Spleen (tissue), 11 donors: Measurements from ENCODE around the gene SMU1. TPM values are rescaled to one million over a fixed set of nuclear protein-coding genes. Genes with fewer than 3 reads are reported as not detected.
A peak's percentile ranks its signal among the peaks of the same experiment; 100 is the strongest.

Experiments
- DNase-seq: peaks from one replicate; pipeline ENCODE4 v3.0.0-alpha.2; 2020
- H3K27ac ChIP-seq, 8 donors: fragments of 200-600 bp; sonication (generic) in 7 of 8; 1 replicate in 4 of 8; 2 replicates in 4 of 8; pipeline versions ENCODE4 v1.5.0 to v1.8.0; 2016 to 2021; ENCODE audit warnings: inconsistent platforms in 4 of 8, mild to moderate bottlenecking in 4 of 8, moderate library complexity in 1 of 8
- H3K27me3 ChIP-seq, 7 donors: fragments of 200-600 bp; sonication (generic) in 6 of 7; replicated peaks in 1 of 7; 1 replicate in 4 of 7; 2 replicates in 3 of 7; pipeline versions ENCODE4 v1.5.0 to v1.8.0; 2016 to 2021; ENCODE audit warnings: inconsistent platforms in 3 of 7, mild to moderate bottlenecking in 1 of 7
- H3K36me3 ChIP-seq, 6 donors: fragments of 200-600 bp; sonication (generic) in 5 of 6; 1 replicate in 4 of 6; 2 replicates in 2 of 6; pipeline versions ENCODE4 v1.5.0 to v1.8.0; 2016 to 2021; ENCODE audit warnings: inconsistent platforms in 2 of 6
- H3K4me1 ChIP-seq, 6 donors: fragments of 200-600 bp; sonication (generic) in 5 of 6; 1 replicate in 3 of 6; 2 replicates in 3 of 6; pipeline versions ENCODE4 v1.5.0 to v1.8.0; 2016 to 2021; ENCODE audit warnings: inconsistent platforms in 3 of 6
- H3K4me3 ChIP-seq, 8 donors: fragments of 200-600 bp; sonication (generic) in 7 of 8; 1 replicate in 4 of 8; 2 replicates in 4 of 8; pipeline versions ENCODE4 v1.5.0 to v1.8.0; 2016 to 2021; ENCODE audit warnings: inconsistent platforms in 4 of 8, mild to moderate bottlenecking in 4 of 8, moderate library complexity in 2 of 8
- H3K9me3 ChIP-seq, 8 donors: fragments of 200-600 bp; sonication (generic) in 7 of 8; 1 replicate in 4 of 8; 2 replicates in 4 of 8; pipeline versions ENCODE4 v1.5.0 to v1.8.0; 2016 to 2021; ENCODE audit warnings: inconsistent platforms in 4 of 8
- POLR2A ChIP-seq, 3 donors: fragments of 450-650 bp; IDR thresholded peaks; one replicate each; pipeline ENCODE4 v1.5.1; 2017; ENCODE audit warnings: antibody characterized with exemption in 3 of 3, mild to moderate bottlenecking in 1 of 3
- POLR2AphosphoS5 ChIP-seq, 3 donors: sonication (generic); formaldehyde crosslinking; IDR thresholded peaks; one replicate each; pipeline ENCODE4 v1.5.1; 2017; ENCODE audit warnings: antibody characterized with exemption in 3 of 3
- WGBS, 5 donors: extraction: QIAGEN DNeasy Blood & Tissue Kit in 3 of 5; methylation state at CpG; one replicate each; pipeline versions ENCODE4 v1.1.5 to v1.1.7; 2013 to 2018; 5-methylcytosine and 5-hydroxymethylcytosine counted together
- intact Hi-C: fragments of 100-400 bp; cut with DNase I; formaldehyde crosslinking; loops from one replicate; pipeline ENCODE4 v1.15.0; 2023; ENCODE audit warnings: low total_unique reads
- polyA plus RNA-seq, 3 donors: library from polyadenylated mRNA; stranded (reverse); fragments of 200-250 nt; gene quantifications; one replicate each; pipeline ENCODE4 v1.2.1, GENCODE V29; 2013
- total RNA-seq, 7 donors: library from RNA; depleted of rRNA in 3 of 7; stranded (reverse); fragments of >200 nt in 3 of 7; fragmentation: NEBNext Ultra II Directional in 4 of 7; extraction: Animal tissue kit (Norgen Biotek cat#: 25700) in 4 of 7; gene quantifications; one replicate each; pipeline versions ENCODE4 v1.1.0 to v1.2.1, GENCODE V29; 2016 to 2021
- TF ChIP-seq, protein P1 (sequence below), 11 experiments: fragments of 200-600 bp in 7 of 11; fragments of 450-650 bp in 4 of 11; sonication (generic) in 4 of 11; IDR thresholded peaks in 8 of 11; conservative IDR thresholded peaks in 3 of 11; 1 replicate in 7 of 11; 2 replicates in 4 of 11; pipeline versions ENCODE4 v1.4.0 to v1.8.0; 2016 to 2021; ENCODE audit warnings: antibody characterized with exemption in 11 of 11, inconsistent platforms in 4 of 11, mild to moderate bottlenecking in 1 of 11
- donor health status: healthy with polysubstance abuse.
- donor health status: DM: no; HTN: no; CAD: no; lungs with moderate emphysema.
- donor health status: DM: no; HTN: no; CAD: no.
- donor health status: Bipolar disorder and iron deficiency.
- donor health status: healthy.
- donor health status: DM: no; HTN: no; CAD: no.
- donor health status: DM: yes; HTN: yes; CAD: no.

Gene SMU1
- total and polyA plus RNA-seq, 10 donors = 7.2 to 23.3 (median 18.8) TPM

DNA sequence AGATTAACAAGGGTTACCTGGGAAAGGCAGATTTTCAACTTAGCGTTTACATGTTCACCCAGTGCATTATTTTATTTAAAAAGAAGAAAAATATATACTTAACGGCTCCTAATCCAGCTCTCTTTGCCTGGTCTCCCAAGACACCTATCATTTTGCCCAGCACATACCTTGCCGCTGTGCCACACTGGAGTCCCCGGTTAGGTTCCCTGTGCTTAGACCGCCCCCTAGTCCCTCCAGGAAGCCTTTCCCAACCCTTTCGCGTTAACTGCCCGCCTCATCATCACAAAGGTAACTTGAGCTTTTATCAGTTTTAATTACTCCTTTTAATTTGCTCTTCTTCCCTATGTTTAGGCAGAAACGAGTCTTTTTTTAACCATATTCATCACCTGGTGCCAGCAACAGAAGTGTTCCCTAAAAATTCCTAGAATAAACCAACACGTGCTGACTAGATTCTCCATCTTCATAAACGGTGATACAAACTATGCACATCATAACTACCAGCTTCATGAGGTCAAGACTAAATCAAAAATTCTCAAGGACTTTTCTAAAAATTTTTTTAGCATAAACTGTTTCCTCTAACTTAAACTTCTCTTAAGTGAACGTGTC lies 31.7 kb downstream of the SMU1 start:
- peak overlapping the region; percentile 44 to 78 (median 54) for H3K4me3 ChIP-seq
- peaks cover 0 to 63% (median 41%) of the 10 kb centered on the region in 6 donors for H3K36me3 ChIP-seq
- peaks cover 5 to 50% (median 29%) of the 10 kb centered on the region in 6 donors for H3K4me1 ChIP-seq
- WGBS, 5 donors = 45 to 66% (median 57%) methylated on average over 12 of the region's 12 CpGs
- H3K27me3 ChIP-seq = no peaks in the 10 kb centered on the region
- intact Hi-C loops = no loop called here
- H3K27ac ChIP-seq = peak overlapping the region; percentile 73 to 94 (median 92)
- no peaks in the 10 kb centered on the region for H3K9me3 ChIP-seq
- no peak for DNase-seq
- TF ChIP-seq, protein P1, sequence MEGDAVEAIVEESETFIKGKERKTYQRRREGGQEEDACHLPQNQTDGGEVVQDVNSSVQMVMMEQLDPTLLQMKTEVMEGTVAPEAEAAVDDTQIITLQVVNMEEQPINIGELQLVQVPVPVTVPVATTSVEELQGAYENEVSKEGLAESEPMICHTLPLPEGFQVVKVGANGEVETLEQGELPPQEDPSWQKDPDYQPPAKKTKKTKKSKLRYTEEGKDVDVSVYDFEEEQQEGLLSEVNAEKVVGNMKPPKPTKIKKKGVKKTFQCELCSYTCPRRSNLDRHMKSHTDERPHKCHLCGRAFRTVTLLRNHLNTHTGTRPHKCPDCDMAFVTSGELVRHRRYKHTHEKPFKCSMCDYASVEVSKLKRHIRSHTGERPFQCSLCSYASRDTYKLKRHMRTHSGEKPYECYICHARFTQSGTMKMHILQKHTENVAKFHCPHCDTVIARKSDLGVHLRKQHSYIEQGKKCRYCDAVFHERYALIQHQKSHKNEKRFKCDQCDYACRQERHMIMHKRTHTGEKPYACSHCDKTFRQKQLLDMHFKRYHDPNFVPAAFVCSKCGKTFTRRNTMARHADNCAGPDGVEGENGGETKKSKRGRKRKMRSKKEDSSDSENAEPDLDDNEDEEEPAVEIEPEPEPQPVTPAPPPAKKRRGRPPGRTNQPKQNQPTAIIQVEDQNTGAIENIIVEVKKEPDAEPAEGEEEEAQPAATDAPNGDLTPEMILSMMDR (IDR thresholded peaks at IDR 0.05 in 8 of 11, conservative IDR thresholded peaks at IDR 0.05 in 3 of 11) = no peak
- TF ChIP-seq POLR2AphosphoS5 (IDR thresholded peaks at IDR 0.05) (no peak), POLR2A (IDR thresholded peaks at IDR 0.05) (no peak)

DNA sequence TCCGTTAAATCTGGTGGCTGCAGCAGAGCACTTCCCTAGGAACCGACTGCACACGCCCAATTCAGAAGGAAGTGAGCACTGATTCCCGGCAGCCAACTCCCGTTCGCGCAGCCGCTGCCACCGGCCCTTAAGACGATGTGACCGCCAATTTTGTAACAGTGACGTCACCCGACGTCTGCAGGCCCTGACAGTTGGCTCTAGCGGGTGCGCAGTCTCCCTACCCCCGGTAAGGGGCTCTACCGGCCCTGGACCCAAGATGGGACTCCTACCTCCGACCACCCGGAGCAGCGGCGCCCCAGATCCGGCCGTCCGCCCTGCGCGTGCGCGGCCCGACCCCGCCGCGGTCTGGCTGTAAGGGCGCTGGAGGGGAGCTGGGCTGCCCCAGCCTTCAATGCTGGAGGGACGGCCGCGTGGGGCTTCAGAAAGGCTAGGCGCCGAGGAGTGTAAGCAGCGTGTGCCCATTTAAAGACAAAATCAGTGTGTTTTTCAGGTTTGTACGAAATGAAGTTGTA lies 32.3 kb downstream of the SMU1 start:
- Histone ChIP-seq H3K4me3 (peak overlapping the region; percentile 44 to 78 (median 54)), H3K4me1 (peaks cover 5 to 53% (median 29%) of the 10 kb centered on the region in 6 donors), H3K36me3 (peaks cover 0 to 63% (median 41%) of the 10 kb centered on the region in 6 donors), H3K27ac (peak overlapping the region; percentile 73 to 94 (median 92)), H3K27me3 (no peaks in the 10 kb centered on the region), H3K9me3 (no peaks in the 10 kb centered on the region)
- 0 to 3% (median 1%) methylated on average over 18 to 41 of the region's 41 CpGs for WGBS, 5 donors
- TF ChIP-seq, protein P1 (IDR thresholded peaks at IDR 0.05 in 8 of 11, conservative IDR thresholded peaks at IDR 0.05 in 3 of 11) = peak in 1 of 11 experiments; percentile 8
- TF ChIP-seq POLR2AphosphoS5 (IDR thresholded peaks at IDR 0.05) (peak; percentile 87 to 93 (median 89)), POLR2A (IDR thresholded peaks at IDR 0.05) (no peak)
- DNase-seq = peak; percentile 93
- intact Hi-C loops = no loop called here

DNA sequence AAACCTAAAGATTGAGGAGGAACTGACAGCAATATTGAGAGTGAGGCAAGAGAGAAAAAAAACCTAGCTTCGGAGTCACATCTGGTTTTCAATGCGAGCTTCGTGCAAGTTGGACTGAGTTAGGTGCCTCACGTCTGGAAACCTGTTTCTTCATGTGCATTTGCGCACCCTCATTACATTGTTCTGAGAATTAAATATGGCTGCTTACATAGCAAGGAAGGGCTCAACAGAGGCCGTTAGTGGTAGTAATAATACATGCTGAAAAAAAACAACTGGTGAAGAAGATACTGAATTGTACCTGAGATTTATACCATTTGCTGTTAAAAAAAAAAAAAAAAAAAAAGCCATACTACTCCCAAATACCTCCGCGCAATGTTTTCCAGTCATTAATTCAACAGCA lies 32.8 kb downstream of the SMU1 start:
- TF ChIP-seq POLR2A (IDR thresholded peaks at IDR 0.05) (no peak), POLR2AphosphoS5 (IDR thresholded peaks at IDR 0.05) (no peak)
- TF ChIP-seq, protein P1 (IDR thresholded peaks at IDR 0.05 in 8 of 11, conservative IDR thresholded peaks at IDR 0.05 in 3 of 11) = no peak
- Histone ChIP-seq H3K27me3 (no peaks in the 10 kb centered on the region), H3K27ac (peak overlapping the region; percentile 73 to 94 (median 92)), H3K4me3 (peak overlapping the region; percentile 44 to 78 (median 54)), H3K9me3 (no peaks in the 10 kb centered on the region), H3K4me1 (peaks cover 5 to 53% (median 29%) of the 10 kb centered on the region in 6 donors), H3K36me3 (peaks cover 0 to 63% (median 42%) of the 10 kb centered on the region in 6 donors)
- WGBS, 5 donors = 35 to 44% (median 41%) methylated on average over 8 of the region's 8 CpGs
- intact Hi-C loops = no loop called here
- no peak for DNase-seq

DNA sequence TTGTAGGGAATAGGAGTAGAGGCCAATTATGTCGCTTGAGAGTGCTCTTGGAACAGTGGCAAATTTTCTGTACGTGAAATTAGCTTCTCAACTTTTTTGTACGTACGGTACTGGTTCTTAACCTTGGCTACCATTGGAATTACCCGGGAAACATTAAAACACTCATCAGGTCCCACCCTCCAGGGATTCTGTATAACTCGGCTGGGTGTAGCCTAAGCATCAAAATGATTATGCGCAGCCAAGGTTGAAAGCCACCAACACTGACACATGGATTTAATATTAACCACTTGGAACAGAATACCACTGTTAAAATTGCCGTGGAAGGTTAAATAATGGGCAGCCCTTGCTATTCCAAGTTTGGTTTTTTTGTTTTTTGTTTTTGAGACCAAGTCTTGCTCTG lies 34.0 kb downstream of the SMU1 start:
- Histone ChIP-seq H3K27ac (peak overlapping the region in 3 of 8 donors; percentile 55 to 92 (median 65)), H3K27me3 (no peaks in the 10 kb centered on the region), H3K36me3 (peaks cover 0 to 63% (median 44%) of the 10 kb centered on the region in 6 donors), H3K4me1 (peaks cover 5 to 53% (median 29%) of the 10 kb centered on the region in 6 donors), H3K9me3 (no peaks in the 10 kb centered on the region), H3K4me3 (no peak overlapping the region)
- intact Hi-C loops = no loop called here
- 87 to 93% (median 91%) methylated on average over 8 of the region's 8 CpGs for WGBS, 5 donors
- TF ChIP-seq POLR2AphosphoS5 (IDR thresholded peaks at IDR 0.05) = no peak
- TF ChIP-seq, protein P1 (IDR thresholded peaks at IDR 0.05 in 8 of 11, conservative IDR thresholded peaks at IDR 0.05 in 3 of 11) = no peak
- TF ChIP-seq POLR2A (IDR thresholded peaks at IDR 0.05) = no peak
- DNase-seq = no peak
